HG03097 (cell line): ENCODE results near the gene COPS9.

ENCODE experiments used
- ATAC-seq: cut with Tn5 transposase; IDR thresholded peaks from one replicate; pipeline ENCODE4 v1.9.1; 2021; ENCODE audit not compliant: unreplicated experiment, low FRiP score

COPS9 gene

DNA sequence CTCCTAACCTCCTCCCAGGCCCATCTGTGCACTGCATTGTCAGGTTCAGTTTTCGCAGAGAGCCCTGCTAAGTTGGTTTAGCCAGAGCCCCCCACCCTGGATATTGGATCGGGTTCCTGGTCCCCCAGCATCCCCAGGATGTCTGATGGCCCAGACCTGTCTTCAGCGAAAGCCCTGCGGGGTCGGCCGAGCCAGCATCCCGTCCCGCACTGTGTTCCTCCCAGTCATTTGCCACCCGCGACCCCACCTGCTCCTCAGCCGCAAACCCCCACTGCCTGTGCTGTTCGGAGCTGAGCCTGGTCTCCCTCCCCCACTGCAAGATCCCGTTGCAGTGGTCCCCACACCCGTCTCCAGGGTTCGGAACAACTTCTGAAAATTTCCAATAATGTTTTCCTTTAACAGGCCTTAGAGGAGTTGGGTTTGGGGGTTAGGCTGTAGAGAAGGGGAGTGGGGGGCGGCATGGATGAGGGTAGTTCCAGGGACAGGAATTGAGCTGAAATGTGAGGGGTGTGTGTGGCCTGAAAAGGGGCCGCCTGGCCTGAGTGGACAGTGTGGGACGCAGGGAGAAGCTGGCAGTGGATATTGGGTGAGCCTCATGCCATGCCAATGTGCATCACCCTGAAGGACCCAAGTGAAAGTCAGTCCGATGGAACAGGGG lies 1.6 kb upstream of the COPS9 start:
- ATAC-seq = no peak

GRCh38 chr2:240136671-240137292 lies 677 bp upstream of the COPS9 start:
- no peak for ATAC-seq

DNA sequence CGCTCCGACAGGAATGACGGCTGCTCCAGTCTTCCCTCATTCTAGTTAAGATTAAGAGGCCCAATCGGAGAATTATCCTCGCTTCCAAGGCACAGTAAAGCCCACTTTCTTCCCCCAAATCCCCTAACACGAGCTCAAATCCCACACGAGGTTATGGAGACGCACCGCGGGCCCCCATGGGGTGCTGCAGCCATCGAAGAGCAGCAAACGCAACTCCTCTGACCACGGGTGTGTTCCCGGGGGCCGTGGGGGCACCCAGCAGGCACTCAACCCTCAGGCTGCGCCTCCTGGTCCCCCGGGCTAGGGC lies 446 bp downstream of the COPS9 start:
- ATAC-seq = peak; percentile 3

- no peak for ATAC-seq
Measured at GRCh38 chr2:240134956-240135520, 1.1 kb downstream of the COPS9 start.

- no peak for ATAC-seq
Measured at GRCh38 chr2:240134466-240134865, 1.6 kb downstream of the COPS9 start.

DNA sequence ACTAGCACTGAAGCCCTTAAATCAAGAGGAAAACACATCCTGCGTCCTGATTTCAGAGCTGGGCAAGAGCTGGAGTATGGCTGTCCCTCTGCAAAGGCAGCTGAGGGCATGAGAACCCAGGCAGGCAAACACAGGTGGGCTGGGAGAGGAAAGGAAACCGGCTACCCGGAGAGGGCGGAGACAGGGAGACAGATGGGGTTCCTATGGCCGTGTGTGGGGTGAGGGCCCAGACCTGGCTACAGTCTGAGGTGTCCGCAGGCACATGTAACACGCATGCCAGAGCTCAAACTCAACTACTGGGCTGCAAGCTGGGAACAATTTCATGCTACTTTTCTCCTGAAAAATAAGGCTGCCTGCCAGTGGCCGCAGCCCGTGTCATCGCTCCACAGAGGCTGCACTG lies 2.7 kb downstream of the COPS9 start:
- no peak for ATAC-seq

GRCh38 chr2:240132651-240132980 lies 3.5 kb downstream of the COPS9 start:
- ATAC-seq = no peak

GRCh38 chr2:240131941-240132650 lies 4.0 kb downstream of the COPS9 start:
- ATAC-seq = no peak

- ATAC-seq = no peak
Measured at GRCh38 chr2:240131296-240131695, 4.8 kb downstream of the COPS9 start.

- ATAC-seq = no peak
Measured at GRCh38 chr2:240130393-240131195, 5.5 kb downstream of the COPS9 start.

- ATAC-seq = no peak
Measured at GRCh38 chr2:240129731-240130392, 6.2 kb downstream of the COPS9 start.

GRCh38 chr2:240129311-240129710 lies 6.8 kb downstream of the COPS9 start:
- no peak for ATAC-seq

- ATAC-seq = no peak
Measured at GRCh38 chr2:240128608-240129145, 7.4 kb downstream of the COPS9 start.

- ATAC-seq = no peak
Measured at GRCh38 chr2:240127911-240128607, 8.0 kb downstream of the COPS9 start.

DNA sequence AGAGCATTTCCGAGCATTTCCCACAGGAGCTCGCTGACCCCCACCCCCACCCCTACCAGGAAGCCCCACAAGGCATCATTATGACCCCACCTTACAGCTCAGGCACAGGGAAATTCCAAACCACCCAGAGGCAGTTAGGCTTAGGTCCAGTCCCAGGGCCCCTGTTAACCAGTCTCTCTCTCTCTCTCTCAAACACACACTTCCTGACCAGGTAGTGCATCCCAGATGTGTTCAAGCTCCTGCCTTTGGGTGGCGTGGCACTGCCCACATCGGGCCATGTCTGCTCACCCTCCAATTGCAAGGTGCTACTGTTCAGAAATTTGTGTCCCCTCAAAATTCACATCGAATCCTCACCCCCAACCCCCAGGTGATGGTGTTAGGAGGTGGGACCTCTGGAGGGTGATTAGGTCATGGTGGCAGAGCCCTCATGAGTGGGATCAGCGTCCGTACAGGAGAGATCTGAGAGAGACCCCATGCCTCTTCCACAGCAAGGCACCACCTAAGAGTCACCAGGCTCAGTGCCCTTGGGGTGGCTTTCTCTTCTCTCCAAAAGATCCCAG lies 8.8 kb downstream of the COPS9 start:
- no peak for ATAC-seq

- no peak for ATAC-seq
Measured at GRCh38 chr2:240126731-240127130, 9.4 kb downstream of the COPS9 start.

DNA sequence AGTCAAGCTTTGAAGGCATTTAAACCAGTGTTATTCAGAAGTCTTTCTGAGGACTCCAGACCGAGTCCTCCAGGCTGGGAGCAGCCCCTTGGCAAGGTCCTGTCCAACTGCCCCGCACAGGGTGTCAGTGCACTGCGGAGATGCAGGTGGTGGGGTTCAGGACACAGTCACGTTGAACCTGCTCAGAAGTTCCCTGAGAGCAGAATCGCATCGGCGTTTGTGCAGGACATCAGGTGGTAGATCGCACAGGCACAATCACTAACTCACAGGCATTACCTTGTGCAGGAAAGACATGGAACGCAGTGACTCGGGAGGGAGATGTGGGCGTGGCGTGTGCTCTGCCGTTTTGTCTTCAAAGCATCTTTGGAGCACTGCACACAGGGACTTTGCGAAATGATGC lies 10.4 kb downstream of the COPS9 start:
- no peak for ATAC-seq

- no peak for ATAC-seq
Measured at GRCh38 chr2:240124651-240125030, 11.5 kb downstream of the COPS9 start.

GRCh38 chr2:240123821-240124650 lies 12.1 kb downstream of the COPS9 start:
- ATAC-seq = no peak
